ENCODE results near the gene CENPU. TPM values are rescaled to one million over a fixed set of nuclear protein-coding genes. Genes with fewer than 3 reads are reported as not detected.
"Not testable (repeated sequence)": the region's sequence is repeated elsewhere in the genome, so short reads cannot be mapped to it uniquely, and the experiment has no call there.

The CENPU gene
- 1.7 TPM for total RNA-seq
- long read RNA-seq, partial matches to known transcripts: 0 of 2 reads
- long read RNA-seq, other reads (novel, unspliced or antisense): 0 of 2 reads

- Histone ChIP-seq H3K4me1 (peaks cover 6% of the 10 kb centered on the region), H3K36me3 (no peaks in the 10 kb centered on the region), H3K27ac (peak within 1 kb of the TSS; percentile 37), H3K4me3 (peak within 1 kb of the TSS; percentile 94), H3K27me3 (no peaks in the 10 kb centered on the region), H3K9me3 (no peaks in the 10 kb centered on the region)
- ATAC-seq (peak; percentile 99), DNase-seq (peak; percentile 96)
- TF ChIP-seq CTCF (IDR thresholded peaks at IDR 0.05): no peak
- intact Hi-C loops (cut with DNase I): no loop called here
These were observed at the start of gene CENPU for GRCh38 chr4:184733654-184734524. Gene CENPU (minus strand): TSS chr4:184734096. CDS start chr4:184734062, 34 bp downstream.

DNA sequence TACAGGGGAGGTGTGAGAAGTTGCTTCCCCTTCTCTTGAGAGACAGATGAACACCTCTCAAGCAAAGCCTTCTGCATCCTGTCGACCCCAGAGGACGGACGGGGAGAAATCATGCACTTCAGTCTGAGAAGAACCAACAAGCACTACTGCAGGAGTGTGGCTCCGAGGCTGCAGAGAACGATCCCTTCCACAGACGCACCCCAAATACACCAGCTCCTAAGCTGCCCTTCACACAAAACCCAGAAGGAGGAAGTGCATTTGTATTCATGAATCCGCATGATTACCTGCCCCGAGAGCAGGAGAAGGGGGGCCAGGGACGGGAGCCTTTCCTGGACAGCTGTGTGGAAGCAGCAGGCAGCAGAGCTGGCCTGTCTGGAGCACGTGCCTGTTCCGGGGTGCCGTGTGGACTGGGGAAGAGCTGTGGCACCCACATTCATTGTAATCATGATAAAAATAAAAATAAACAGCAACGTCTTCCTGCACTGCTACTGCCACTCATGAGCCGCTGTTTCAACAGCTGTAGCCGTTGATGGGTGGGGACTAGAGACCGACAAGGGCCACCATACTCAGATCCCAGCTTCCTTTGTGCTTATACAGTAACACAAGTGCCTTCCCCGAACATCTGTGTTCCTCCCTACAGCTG is 49.0 kb upstream of the CENPU start:
- DNase-seq (no peak), ATAC-seq (peak; percentile 44)
- Histone ChIP-seq H3K36me3 (peaks cover 83% of the 10 kb centered on the region), H3K4me1 (no peaks in the 10 kb centered on the region), H3K27ac (no peak overlapping the region), H3K9me3 (no peaks in the 10 kb centered on the region), H3K27me3 (no peaks in the 10 kb centered on the region), H3K4me3 (no peak overlapping the region)
- TF ChIP-seq CTCF (IDR thresholded peaks at IDR 0.05): no peak
- intact Hi-C loops (cut with DNase I): no loop called here

DNA sequence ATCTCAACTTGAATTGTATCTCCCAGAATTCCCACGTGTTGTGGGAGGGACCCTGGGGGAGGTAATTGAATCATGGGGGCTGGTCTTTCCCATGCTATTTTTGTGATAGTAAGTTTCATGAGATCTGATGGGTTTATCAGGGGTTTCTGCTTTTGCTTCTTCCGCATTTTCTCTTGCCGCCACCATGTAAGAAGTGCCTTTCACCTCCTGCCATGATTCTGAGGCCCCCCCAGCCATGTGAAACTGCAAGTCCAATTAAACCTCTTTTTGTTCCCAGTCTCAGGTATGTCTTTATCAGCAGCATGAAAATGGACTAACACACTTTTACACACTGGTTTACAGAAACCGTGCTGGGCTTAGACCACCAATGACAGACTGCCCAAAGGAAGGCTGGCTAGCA is 45.3 kb upstream of the CENPU start:
- intact Hi-C loops (cut with DNase I); DNase-seq; H3K4me1 ChIP-seq; ATAC-seq; H3K9me3 ChIP-seq; H3K27me3 ChIP-seq; H3K27ac ChIP-seq; H3K4me3 ChIP-seq: not testable (repeated sequence)
- H3K36me3 ChIP-seq: peaks cover 69% of the 10 kb centered on the region

- H3K36me3 ChIP-seq: peaks cover 69% of the 10 kb centered on the region
- intact Hi-C loops (cut with DNase I): no loop called here
- no peak for TF ChIP-seq CTCF (IDR thresholded peaks at IDR 0.05)
These were observed 44.4 kb upstream of the CENPU start for GRCh38 chr4:184778325-184778724.

GRCh38 chr4:184776821-184777220 is 42.9 kb upstream of the CENPU start:
- peaks cover 69% of the 10 kb centered on the region for H3K36me3 ChIP-seq
- H3K9me3 ChIP-seq: no peaks in the 10 kb centered on the region
- no peak overlapping the region for H3K27ac ChIP-seq
- TF ChIP-seq CTCF (IDR thresholded peaks at IDR 0.05): no peak
- no peak for DNase-seq
- no peaks in the 10 kb centered on the region for H3K4me1 ChIP-seq
- H3K4me3 ChIP-seq: no peak overlapping the region
- intact Hi-C loops (cut with DNase I): no loop called here
- ATAC-seq: no peak
- H3K27me3 ChIP-seq: no peaks in the 10 kb centered on the region

More at GRCh38 chr4:184778325-184778724, 44.4 kb upstream of the CENPU start:
- no peak overlapping the region for H3K4me3 ChIP-seq
- no peak overlapping the region for H3K27ac ChIP-seq
- DNase-seq: no peak
- no peaks in the 10 kb centered on the region for H3K9me3 ChIP-seq
- no peaks in the 10 kb centered on the region for H3K4me1 ChIP-seq
- peak; percentile 10 for ATAC-seq
- no peaks in the 10 kb centered on the region for H3K27me3 ChIP-seq
